K562 (cell line): ENCODE measurements around the gene CNOT2. TPM values are rescaled to one million over a fixed set of nuclear protein-coding genes. Genes with fewer than 3 reads are reported as not detected.

Experiments used
- CHD7 ChIP-seq: fragments of 200-600 bp; sonication (generic); IDR thresholded peaks from one replicate; pipeline ENCODE4 v1.6.1; 2012; ENCODE audit warnings: mild to moderate bottlenecking, low read depth, low read length, inconsistent platforms
- CSDE1 ChIP-seq, 2 experiments: fragments of 450-650 bp; IDR thresholded peaks; 2 replicates each; pipeline ENCODE4 v1.6.1; 2016; ENCODE audit warnings: mild to moderate bottlenecking in 1 of 2
- HNRNPK ChIP-seq: fragments of 200-400 bp; formaldehyde crosslinking; IDR thresholded peaks from one replicate; pipeline ENCODE4 v1.6.1; 2018; ENCODE audit warnings: mild to moderate bottlenecking, low read depth, low read length; ENCODE audit not compliant: poor library complexity, severe bottlenecking
- IFI16 ChIP-seq: fragments of 250-450 bp; sonication (Bioruptor Pico); IDR thresholded peaks from 2 replicates; pipeline ENCODE4 v2.1.2; 2022; ENCODE audit warnings: mild to moderate bottlenecking, inconsistent platforms
- IRF1 ChIP-seq: sonication (generic); formaldehyde crosslinking; IDR thresholded peaks from 2 replicates; pipeline ENCODE4 v1.8.0; 2022; ENCODE audit warnings: missing genetic modification reagents, mild to moderate bottlenecking, borderline replicate concordance
- MITF ChIP-seq: IDR thresholded peaks from 2 replicates; pipeline ENCODE4 v1.6.1; 2014; ENCODE audit warnings: antibody characterized with exemption
- POLR2B ChIP-seq: fragments of 450-650 bp; IDR thresholded peaks from 2 replicates; pipeline ENCODE4 v1.6.1; 2018; ENCODE audit warnings: low read depth; ENCODE audit not compliant: partially characterized antibody
- SAFB ChIP-seq: fragments of 200-400 bp; formaldehyde crosslinking; IDR thresholded peaks from 2 replicates; pipeline ENCODE4 v1.6.1; 2017; ENCODE audit warnings: low read depth, low read length, borderline replicate concordance
- SRF ChIP-seq, 2 experiments: fragments of 250-450, 450-650 bp in 1 of 2; sonication (Bioruptor Pico) in 1 of 2; sonication (generic) in 1 of 2; formaldehyde crosslinking; IDR thresholded peaks; 2 replicates each; pipeline versions ENCODE4 v1.5.0 to v1.5.1; 2020 to 2022; ENCODE audit warnings: mild to moderate bottlenecking in 1 of 2, missing genetic modification reagents in 1 of 2
- ZBTB2 ChIP-seq: fragments of 450-650 bp; IDR thresholded peaks from 2 replicates; pipeline ENCODE4 v1.6.1; 2016; ENCODE audit warnings: antibody characterized with exemption
- ZNF143 ChIP-seq: sonication (generic); formaldehyde crosslinking; IDR thresholded peaks from 2 replicates; pipeline ENCODE4 v1.9.0; 2022; ENCODE audit warnings: mild to moderate bottlenecking, missing genetic modification reagents
- polyA plus RNA-seq, 8 experiments: library from polyadenylated mRNA; depleted of rRNA in 4 of 8; stranded (reverse) in 5 of 8; unstranded in 3 of 8; fragments of >200 nt; fragmentation: Nextera tagmentation in 2 of 8; fragmentation: Illumina TruSeq in 1 of 8; extraction: Ambion mirVana in 2 of 8; extraction: Trizol in 1 of 8; gene quantifications; 2 replicates each; pipeline versions ENCODE4 v1.2.1 to v1.2.3, GENCODE V29; 2011 to 2014; ENCODE audit warnings: inconsistent platforms in 1 of 8, missing spikeins in 1 of 8
- total RNA-seq, 7 experiments: library from RNA; depleted of rRNA in 6 of 7; stranded (reverse); fragments of >200 nt in 6 of 7; fragmentation: Illumina TruSeq in 2 of 7; extraction: Trizol in 2 of 7; gene quantifications; 2 replicates each; pipeline versions ENCODE4 v1.2.1 to v1.2.3, GENCODE V29; 2011 to 2021; ENCODE audit warnings: low replicate concordance in 1 of 7

CNOT2 gene
- total and polyA plus RNA-seq, 9 of the 15 experiments (the other 6 are each of a cell fraction or from before 2014, with no cell fraction given): 43.6 to 119 (median 84.4) TPM

GRCh38 chr12:70242695-70243509 lies at the start of gene CNOT2 (continued):
- TF ChIP-seq HNRNPK: no peak
- peak; percentile 90 for TF ChIP-seq POLR2B
- TF ChIP-seq IRF1 (CRISPR knock-in tag): 0 out of 2 replicates have a peak, but pooled peaks have one; percentile 37
- TF ChIP-seq ZNF143: peak; percentile 85
- TF ChIP-seq CSDE1 (IDR thresholded peaks at IDR 0.05): no peak
- TF ChIP-seq SRF (CRISPR knock-in tag; IDR thresholded peaks at IDR 0.05): peak in 1 of 2 experiments; percentile 33; a peak in 1 of 4 replicates
- no peak for TF ChIP-seq CHD7
- no peak for TF ChIP-seq SAFB
- no peak for TF ChIP-seq IFI16
- TF ChIP-seq MITF: no peak; the same call in 1 of the 2 replicates
- TF ChIP-seq ZBTB2: peak; percentile 46; the same call in 1 of the 2 replicates
